HCT116 (cell line): ENCODE data around the gene PCCA. TPM values are rescaled to one million over a fixed set of nuclear protein-coding genes. Genes with fewer than 3 reads are reported as not detected.

Source experiments
- ATAC-seq: fragments of 200-7000 bp; cut with Tn5 transposase; 2 replicates; pipeline ENCODE4 v1.9.1; 2020; ENCODE audit warnings: mild to moderate bottlenecking, moderate library complexity
- BruUV-seq: library from RNA; stranded (reverse); fragments of 400-500 nt; replicated peaks from 2 replicates; lab custom pipeline; 2021; lab: Mats Ljungman, UMichigan
- CTCF ChIA-PET: fragments of 300-600 bp; sonication (Branson Sonifier 250); formaldehyde crosslinking; loops from one replicate; lab custom pipeline; 2021; ENCODE audit warnings: antibody characterized with exemption; lab: Charles Lee
- POLR2A ChIA-PET: fragments of 300-600, 350-600 bp; sonication (Branson Sonifier 250); formaldehyde crosslinking; loops from one replicate; lab custom pipeline; 2021; ENCODE audit warnings: antibody characterized with exemption; lab: Charles Lee
- RAD21 ChIA-PET, 2 experiments: fragments of 300-600 bp; sonication (Branson Sonifier 250); formaldehyde crosslinking; loops; one replicate each; lab custom pipeline; 2023; ENCODE audit warnings: low total read pairs in 2 of 2; ENCODE audit not compliant: uncharacterized antibody in 2 of 2, unreplicated experiment in 2 of 2, low non-redundant PET in 1 of 2; lab: Charles Lee
- DNase-seq: peaks from one replicate; pipeline ENCODE4 v3.0.0-alpha.2; 2010; ENCODE audit warnings: low read depth, low spot score
- H2AFZ ChIP-seq: fragments of 200-600 bp; shearing (Covaris generic), sonication (generic); 2 replicates; pipeline ENCODE4 v1.6.1; 2017; ENCODE audit warnings: low read depth, mixed run types, mixed read lengths, antibody characterized with exemption, low read length; ENCODE audit not compliant: poor library complexity, severe bottlenecking
- H3K27ac ChIP-seq: 2 replicates; pipeline ENCODE4 v1.5.1; 2012; ENCODE audit warnings: low read depth, low read length
- H3K27me3 ChIP-seq: fragments of 200-600 bp; sonication (generic); 2 replicates; pipeline ENCODE4 v1.6.1; 2016; ENCODE audit warnings: mixed run types, low read length, mixed read lengths; ENCODE audit not compliant: insufficient read depth
- H3K36me3 ChIP-seq, 2 experiments: fragments of 200-500 bp in 1 of 2; fragments of 200-600 bp in 1 of 2; sonication (Bioruptor generic) in 1 of 2; sonication (generic) in 1 of 2; 2 replicates each; pipeline versions ENCODE4 v1.5.1 to v1.6.1; 2014 to 2016; ENCODE audit warnings: low read length in 2 of 2, inconsistent platforms in 1 of 2, mixed read lengths in 1 of 2, mixed run types in 1 of 2; ENCODE audit not compliant: insufficient read depth in 2 of 2, control insufficient read depth in 1 of 2
- H3K4me1 ChIP-seq, 2 experiments: fragments of 200-600 bp in 1 of 2; sonication (generic) in 1 of 2; 2 replicates each; pipeline versions ENCODE4 v1.5.1 to v1.6.1; 2012 to 2017; ENCODE audit warnings: low read length in 2 of 2, inconsistent platforms in 1 of 2, mild to moderate bottlenecking in 1 of 2, mixed read lengths in 1 of 2, mixed run types in 1 of 2, moderate library complexity in 1 of 2; ENCODE audit not compliant: insufficient read depth in 2 of 2, control insufficient read depth in 1 of 2
- H3K4me2 ChIP-seq: fragments of 200-600 bp; sonication (generic); 2 replicates; pipeline ENCODE4 v1.6.1; 2017; ENCODE audit warnings: mixed run types, low read length, mixed read lengths
- H3K4me3 ChIP-seq, 2 experiments: fragments of 200-600 bp in 1 of 2; sonication (generic) in 1 of 2; replicated peaks in 1 of 2; 2 replicates each; pipeline ENCODE4 v1.5.1; 2011 to 2016; ENCODE audit warnings: low read length in 2 of 2, control low read depth in 1 of 2, low read depth in 1 of 2, mild to moderate bottlenecking in 1 of 2, mixed read lengths in 1 of 2, mixed run types in 1 of 2
- H3K79me2 ChIP-seq: fragments of 200-600 bp; sonication (generic); 2 replicates; pipeline ENCODE4 v1.6.1; 2017; ENCODE audit warnings: mild to moderate bottlenecking, mixed run types, low read length, moderate library complexity, mixed read lengths; ENCODE audit not compliant: insufficient read depth
- H3K9ac ChIP-seq: fragments of 200-600 bp; sonication (generic); 2 replicates; pipeline ENCODE4 v1.6.1; 2016; ENCODE audit warnings: low read length, mixed read lengths
- H3K9me2 ChIP-seq: fragments of 200-600 bp; sonication (generic), shearing (Covaris generic); 2 replicates; pipeline ENCODE4 v1.6.1; 2017; ENCODE audit warnings: mixed run types, mild to moderate bottlenecking, moderate library complexity; ENCODE audit not compliant: insufficient read depth
- H3K9me3 ChIP-seq, 2 experiments: fragments of 200-500 bp in 1 of 2; fragments of 200-600 bp in 1 of 2; sonication (Bioruptor generic) in 1 of 2; sonication (generic) in 1 of 2; 2 replicates each; pipeline ENCODE4 v1.6.1; 2014 to 2017; ENCODE audit warnings: low read length in 2 of 2, mixed read lengths in 2 of 2, inconsistent platforms in 1 of 2, low read depth in 1 of 2, mild to moderate bottlenecking in 1 of 2, mixed run types in 1 of 2, moderate library complexity in 1 of 2; ENCODE audit not compliant: control insufficient read depth in 1 of 2, insufficient read depth in 1 of 2
- H4K20me1 ChIP-seq: fragments of 200-600 bp; sonication (generic), shearing (Covaris generic); 2 replicates; pipeline ENCODE4 v1.6.1; 2017; ENCODE audit warnings: mixed run types, mild to moderate bottlenecking, moderate library complexity; ENCODE audit not compliant: insufficient read depth
- ATF3 ChIP-seq: IDR thresholded peaks from 2 replicates; pipeline ENCODE4 v1.6.1; 2012
- CBX3 ChIP-seq: IDR thresholded peaks from 2 replicates; pipeline ENCODE4 v1.6.1; 2012; ENCODE audit warnings: low read depth
- CEBPB ChIP-seq: IDR thresholded peaks from 2 replicates; pipeline ENCODE4 v1.6.1; 2012; ENCODE audit warnings: low read depth
- CTCF ChIP-seq, 3 experiments: fragments of 200-600 bp in 1 of 3; sonication (generic) in 1 of 3; IDR thresholded peaks in 2 of 3; conservative IDR thresholded peaks in 1 of 3; 2 replicates each; pipeline ENCODE4 v1.5.1; 2012 to 2017; ENCODE audit warnings: low read depth in 2 of 3, low read length in 2 of 3, antibody characterized with exemption in 1 of 3, borderline replicate concordance in 1 of 3, control low read depth in 1 of 3, mild to moderate bottlenecking in 1 of 3, mixed read lengths in 1 of 3, mixed run types in 1 of 3, moderate library complexity in 1 of 3; ENCODE audit not compliant: insufficient read depth in 1 of 3
- EGR1 ChIP-seq: IDR thresholded peaks from 2 replicates; pipeline ENCODE4 v1.6.1; 2012; ENCODE audit warnings: low read depth
- EZH2 ChIP-seq: fragments of 200-600 bp; sonication (generic); IDR thresholded peaks from 2 replicates; pipeline ENCODE4 v1.6.1; 2017; ENCODE audit warnings: antibody characterized with exemption, mixed run types
- FOSL1 ChIP-seq: IDR thresholded peaks from 2 replicates; pipeline ENCODE4 v1.6.1; 2012; ENCODE audit warnings: low read depth
- JUND ChIP-seq: IDR thresholded peaks from 2 replicates; pipeline ENCODE4 v1.6.1; 2012
- MAX ChIP-seq: IDR thresholded peaks from 2 replicates; pipeline ENCODE4 v1.6.1; 2012
- POLR2A ChIP-seq: IDR thresholded peaks from 2 replicates; pipeline ENCODE4 v1.7.0; 2011; ENCODE audit warnings: borderline replicate concordance; ENCODE audit not compliant: insufficient read depth, insufficient read length; ENCODE audit errors: extremely low read depth
- POLR2AphosphoS5 ChIP-seq: IDR thresholded peaks from 2 replicates; pipeline ENCODE4 v1.6.1; 2011; ENCODE audit warnings: mild to moderate bottlenecking, low read depth, low read length, moderate library complexity
- RAD21 ChIP-seq: IDR thresholded peaks from 2 replicates; pipeline ENCODE4 v1.6.1; 2012; ENCODE audit warnings: low read depth, mild to moderate bottlenecking
- REST ChIP-seq: IDR thresholded peaks from 2 replicates; pipeline ENCODE4 v1.6.1; 2012; ENCODE audit warnings: low read depth
- SIN3A ChIP-seq: IDR thresholded peaks from 2 replicates; pipeline ENCODE4 v1.6.1; 2012; ENCODE audit warnings: low read depth
- SP1 ChIP-seq: IDR thresholded peaks from 2 replicates; pipeline ENCODE4 v1.6.1; 2012; ENCODE audit warnings: low read depth
- SRF ChIP-seq: IDR thresholded peaks from 2 replicates; pipeline ENCODE4 v1.6.1; 2012; ENCODE audit warnings: low read depth
- YY1 ChIP-seq: IDR thresholded peaks from 2 replicates; pipeline ENCODE4 v1.6.1; 2011; ENCODE audit warnings: low read length, low read depth, moderate library complexity, mild to moderate bottlenecking; ENCODE audit not compliant: insufficient replicate concordance; ENCODE audit errors: extremely low read depth
- ZBTB33 ChIP-seq: IDR thresholded peaks from 2 replicates; pipeline ENCODE4 v1.6.1; 2011; ENCODE audit warnings: mild to moderate bottlenecking, low read length, moderate library complexity; ENCODE audit not compliant: insufficient replicate concordance; ENCODE audit errors: extremely low read depth
- ZFX ChIP-seq: fragments of 450-650 bp; IDR thresholded peaks from 2 replicates; pipeline ENCODE4 v1.6.1; 2017
- ZNF274 ChIP-seq: fragments of 200-500 bp; sonication (Bioruptor generic); IDR thresholded peaks from 2 replicates; pipeline ENCODE4 v1.6.1; 2014; ENCODE audit warnings: mild to moderate bottlenecking, low read depth, low read length, inconsistent platforms
- intact Hi-C: fragments of 100-400 bp; cut with micrococcal nuclease; formaldehyde crosslinking; loops from 2 replicates; pipeline ENCODE4 v1.10.0; 2022
- total RNA-seq: library from RNA; stranded (reverse); gene quantifications from one replicate; pipeline ENCODE4 v1.2.1, GENCODE V29; 2021; ENCODE audit not compliant: unreplicated experiment

The PCCA gene
- total RNA-seq, 1 experiment from 2014 or later: 23.0 TPM

GRCh38 chr13:100075700-100076587 is 12.9 kb upstream of the PCCA start:
- RAD21 ChIA-PET: interaction anchor here in 1 of 2 experiments (0.7 kb wide), 1 partner anchor 142 kb away, joined by 6 read pairs; no protein-coding TSS in a partner anchor
- Histone ChIP-seq H3K27me3 (no peaks in the 10 kb centered on the region), H3K4me1 (no peaks in the 10 kb centered on the region), H3K4me3 (no peak overlapping the region), H3K36me3 (no peaks in the 10 kb centered on the region), H3K9ac (no peak overlapping the region), H3K9me3 (no peaks in the 10 kb centered on the region), H3K9me2 (no peaks in the 10 kb centered on the region), H3K79me2 (no peaks in the 10 kb centered on the region), H2AFZ (no peak overlapping the region), H4K20me1 (no peaks in the 10 kb centered on the region), H3K4me2 (no peak overlapping the region), H3K27ac (no peak overlapping the region)
- POLR2A ChIA-PET: no interaction called here
- CTCF ChIA-PET: no interaction called here
- ATAC-seq (no peak), DNase-seq (no peak)
- no peak for TF ChIP-seq MAX
- no peak for TF ChIP-seq JUND
- no peak for TF ChIP-seq CTCF (IDR thresholded peaks at IDR 0.05 in 2 of 3, conservative IDR thresholded peaks at IDR 0.05 in 1 of 3; ENCODE audit: borderline replicate concordance in 1 of 3, insufficient read depth in 1 of 3, low read depth in 2 of 3, low read length in 2 of 3)
- no peak for TF ChIP-seq EGR1
- no peak for TF ChIP-seq ZBTB33
- no peak for TF ChIP-seq RAD21
- TF ChIP-seq FOSL1: no peak
- TF ChIP-seq CEBPB: no peak
- TF ChIP-seq POLR2A: no peak
- TF ChIP-seq ZNF274: no peak
- no peak for TF ChIP-seq SP1
- no peak for TF ChIP-seq EZH2
- no peak for TF ChIP-seq ATF3
- no peak for TF ChIP-seq SRF
- TF ChIP-seq POLR2AphosphoS5: no peak
- no peak for TF ChIP-seq ZFX
- TF ChIP-seq SIN3A: no peak
- TF ChIP-seq REST: no peak
- no peak for TF ChIP-seq YY1
- TF ChIP-seq CBX3: no peak
- no TSS peak for BruUV-seq
- intact Hi-C loops: no loop called here
